ENCODE results near the gene INPP5E.

- TF ChIP-seq POLR2A (IDR thresholded peaks at IDR 0.05; ENCODE audit: low read depth, low read length) (no peak), POLR2AphosphoS5 (IDR thresholded peaks at IDR 0.05; ENCODE audit: low read depth, low read length) (no peak), TAF1 (IDR thresholded peaks at IDR 0.05; ENCODE audit: low read depth, low read length) (no peak), POU2F2 (IDR thresholded peaks at IDR 0.05; ENCODE audit: low read depth, low read length) (no peak)
Measured at GRCh38 chr9:136437839-136438547, 1.7 kb downstream of the INPP5E start.
